Activated CD4-positive, alpha-beta T cell treated with anti-CD3 and anti-CD28 coated beads, Interleukin-2, amount 10 ng/mL, durations not matched to agents 7 days and 5 days (primary cell): ENCODE results near the gene CTU1. TPM values are rescaled to one million over a fixed set of nuclear protein-coding genes. Genes with fewer than 3 reads are reported as not detected.

Source experiments
- CTCF ChIA-PET: fragments of 350-600 bp; sonication (Branson Sonifier 250); formaldehyde crosslinking; loops from one replicate; lab custom pipeline; 2021; ENCODE audit warnings: antibody characterized with exemption; lab: Charles Lee
- POLR2A ChIA-PET: fragments of 350-600 bp; sonication (Branson Sonifier 250); formaldehyde crosslinking; loops from one replicate; lab custom pipeline; 2021; ENCODE audit warnings: antibody characterized with exemption; lab: Charles Lee
- DNase-seq: peaks from one replicate; pipeline ENCODE4 v3.0.0-alpha.2; 2020
- H3K27ac Mint-ChIP-seq: one replicate; pipeline ENCODE4 v1.8.0; 2021; ENCODE audit warnings: mild to moderate bottlenecking, moderate library complexity, mixed read lengths
- H3K27me3 Mint-ChIP-seq: one replicate; pipeline ENCODE4 v1.8.0; 2021; ENCODE audit warnings: mixed read lengths
- H3K36me3 Mint-ChIP-seq: one replicate; pipeline ENCODE4 v1.8.0; 2021; ENCODE audit warnings: low read depth, mixed read lengths
- H3K4me1 Mint-ChIP-seq: one replicate; pipeline ENCODE4 v1.8.0; 2021; ENCODE audit warnings: mixed read lengths
- H3K4me3 Mint-ChIP-seq: one replicate; pipeline ENCODE4 v1.8.0; 2021; ENCODE audit warnings: mild to moderate bottlenecking, moderate library complexity, mixed read lengths
- H3K9me3 Mint-ChIP-seq: one replicate; pipeline ENCODE4 v1.8.0; 2021; ENCODE audit warnings: mixed read lengths
- total RNA-seq, 2 experiments: library from RNA; stranded (reverse); gene quantifications; one replicate each; pipeline ENCODE4 v1.2.3, GENCODE V29; 2021

CTU1 gene
- total RNA-seq, 2 experiments from 2014 or later = 8.5 to 10.0 TPM

DNA sequence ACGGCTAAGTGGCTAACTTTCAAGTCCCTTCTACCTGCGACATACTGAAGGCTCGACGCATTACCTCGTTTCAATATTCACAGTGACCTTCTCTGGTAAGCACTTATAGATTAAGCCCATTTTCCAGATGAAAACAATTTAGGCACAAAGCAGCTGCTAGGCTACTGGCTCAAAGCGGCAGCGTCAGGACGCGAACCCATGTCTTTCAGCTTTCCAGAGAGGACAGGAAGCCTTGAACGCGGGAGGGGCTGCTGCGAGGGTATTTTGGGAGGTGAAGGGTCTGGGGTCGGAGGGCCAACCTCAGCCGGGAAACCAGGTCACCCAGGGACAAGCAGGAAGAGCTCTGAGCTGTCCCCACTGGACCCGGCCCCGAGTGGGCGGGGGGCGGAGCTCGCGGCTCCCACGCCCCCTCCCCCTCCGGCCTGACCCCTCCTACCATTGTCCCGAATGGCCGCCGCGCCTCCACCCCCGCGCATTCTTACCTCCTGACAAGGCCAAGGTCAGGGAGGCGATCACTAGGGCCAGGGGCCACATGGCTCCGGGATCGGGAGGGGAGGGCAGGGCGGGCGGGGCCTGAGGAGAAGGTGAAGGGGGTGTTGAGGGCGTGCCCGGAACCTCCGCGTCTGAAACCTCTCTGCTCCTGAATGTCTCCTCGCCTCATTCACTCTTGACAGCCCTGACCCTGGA lies 43.5 kb downstream of the CTU1 start, which contains the start of gene KLK13:
TSS of gene KLK13 (minus strand) at position 559 of the 687 bp plus-strand sequence. CDS start at position 534, 25 bp downstream.
- H3K27me3 Mint-ChIP-seq = peaks cover 30% of the 10 kb centered on the region
- ChIA-PET POLR2A (no interaction called here), CTCF (no interaction called here)
- no peak within 1 kb of the TSS for H3K27ac Mint-ChIP-seq
- peaks cover 3% of the 10 kb centered on the region for H3K4me1 Mint-ChIP-seq
- H3K36me3 Mint-ChIP-seq = no peaks in the 10 kb centered on the region
- DNase-seq = no peak
- no peak within 1 kb of the TSS for H3K4me3 Mint-ChIP-seq
- H3K9me3 Mint-ChIP-seq = no peaks in the 10 kb centered on the region

- DNase-seq = no peak
- Mint-ChIP-seq H3K9me3 (no peaks in the 10 kb centered on the region), H3K4me1 (peaks cover 3% of the 10 kb centered on the region), H3K27ac (no peak overlapping the region), H3K4me3 (no peak overlapping the region), H3K27me3 (peaks cover 33% of the 10 kb centered on the region), H3K36me3 (no peaks in the 10 kb centered on the region)
- POLR2A ChIA-PET = no interaction called here
- CTCF ChIA-PET = interaction anchor here (1.6 kb wide), 1 partner anchor 19 kb away, joined by 5 read pairs; no protein-coding TSS in a partner anchor
These were observed 44.5 kb downstream of the CTU1 start for GRCh38 chr19:51063664-51064063.

GRCh38 chr19:51060973-51061372 lies 47.2 kb downstream of the CTU1 start:
- no peak overlapping the region for H3K4me3 Mint-ChIP-seq

GRCh38 chr19:51060336-51060735 lies 47.9 kb downstream of the CTU1 start:
- no peak for DNase-seq
- Mint-ChIP-seq H3K9me3 (no peaks in the 10 kb centered on the region), H3K27me3 (peaks cover 28% of the 10 kb centered on the region), H3K36me3 (no peaks in the 10 kb centered on the region), H3K4me1 (no peaks in the 10 kb centered on the region), H3K27ac (no peak overlapping the region), H3K4me3 (no peak overlapping the region)
- ChIA-PET POLR2A (no interaction called here), CTCF (no interaction called here)

More at GRCh38 chr19:51060973-51061372, 47.2 kb downstream of the CTU1 start:
- ChIA-PET CTCF (no interaction called here), POLR2A (no interaction called here)
- peaks cover 27% of the 10 kb centered on the region for H3K27me3 Mint-ChIP-seq
- H3K9me3 Mint-ChIP-seq = no peaks in the 10 kb centered on the region
- no peaks in the 10 kb centered on the region for H3K36me3 Mint-ChIP-seq
- no peak overlapping the region for H3K27ac Mint-ChIP-seq
- peaks cover 2% of the 10 kb centered on the region for H3K4me1 Mint-ChIP-seq
- no peak for DNase-seq

DNA sequence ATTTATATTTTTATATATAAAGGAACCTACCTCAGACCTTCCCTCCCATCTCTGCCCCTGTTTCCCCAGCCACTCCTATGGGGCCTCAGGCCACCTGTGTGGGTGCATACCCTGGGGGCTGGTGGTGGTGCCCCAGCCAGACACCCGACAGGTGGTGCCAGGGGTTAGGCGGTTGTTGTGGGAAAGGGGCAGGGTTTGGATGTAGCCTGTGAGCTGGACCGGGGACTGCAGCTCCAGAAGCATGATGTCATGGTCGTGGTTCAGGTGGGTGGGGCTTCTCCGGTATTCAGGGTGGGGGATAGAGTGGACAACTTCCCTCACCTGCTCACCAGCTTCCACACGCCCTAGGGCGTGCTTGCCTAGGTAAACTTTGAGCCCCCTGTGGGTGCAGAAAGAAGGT lies 48.5 kb downstream of the CTU1 start:
- Mint-ChIP-seq H3K4me1 (no peaks in the 10 kb centered on the region), H3K27ac (no peak overlapping the region), H3K36me3 (no peaks in the 10 kb centered on the region), H3K9me3 (no peaks in the 10 kb centered on the region), H3K4me3 (no peak overlapping the region), H3K27me3 (peaks cover 25% of the 10 kb centered on the region)
- no peak for DNase-seq
- CTCF ChIA-PET = no interaction called here
- POLR2A ChIA-PET = no interaction called here

DNA sequence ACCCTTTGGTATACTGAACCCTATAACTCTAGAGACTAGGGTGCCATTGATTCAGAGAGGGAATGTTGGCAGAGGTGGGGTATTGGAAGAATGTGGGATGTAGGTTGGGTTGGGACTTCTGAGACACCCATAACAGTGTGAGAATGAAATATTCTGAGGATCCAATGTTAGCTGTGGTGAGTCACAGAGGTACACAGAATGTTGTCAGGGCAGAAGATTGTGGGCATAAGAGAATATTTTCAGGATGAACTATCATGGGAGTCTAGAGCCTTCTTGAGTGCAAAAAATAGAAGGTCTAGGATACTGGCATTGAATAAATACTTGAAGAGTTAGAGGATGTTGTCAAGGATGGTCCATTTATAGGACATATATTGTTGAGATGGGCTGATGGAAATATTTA lies 52.3 kb downstream of the CTU1 start:
- Mint-ChIP-seq H3K4me1 (no peaks in the 10 kb centered on the region), H3K36me3 (no peaks in the 10 kb centered on the region), H3K4me3 (no peak overlapping the region), H3K9me3 (no peaks in the 10 kb centered on the region), H3K27me3 (peaks cover 29% of the 10 kb centered on the region), H3K27ac (no peak overlapping the region)
- no peak for DNase-seq
- CTCF ChIA-PET = no interaction called here
- POLR2A ChIA-PET = no interaction called here

Other genes with a start within 250 kb of the CTU1 start
- gene KLK2, start 235.0 kb downstream of the CTU1 start, total RNA-seq = not detected
- not detected for gene KLK4, start 197.0 kb downstream of the CTU1 start, total RNA-seq
- not detected for gene KLK5, start 155.4 kb downstream of the CTU1 start, total RNA-seq
- not detected for gene KLK6, start 138.8 kb downstream of the CTU1 start, total RNA-seq
- gene KLK7, start 124.5 kb downstream of the CTU1 start, total RNA-seq = not detected
- not detected for gene KLK8, start 106.8 kb downstream of the CTU1 start, total RNA-seq
- not detected for gene KLK10, start 88.7 kb downstream of the CTU1 start, total RNA-seq
- not detected for gene KLK11, start 81.8 kb downstream of the CTU1 start, total RNA-seq
- gene KLK12, start 73.4 kb downstream of the CTU1 start, total RNA-seq = not detected
- not detected for gene KLK13, start 43.3 kb downstream of the CTU1 start, total RNA-seq
- gene KLK14, start 25.5 kb downstream of the CTU1 start, total RNA-seq = under 1 TPM; 0.35 to 0.67 TPM
- under 1 TPM; 0.20 to 0.27 TPM for gene SIGLEC9, start 16.5 kb upstream of the CTU1 start, total RNA-seq
- not detected for gene SIGLEC7, start 33.9 kb upstream of the CTU1 start, total RNA-seq
- gene CD33, start 116.7 kb upstream of the CTU1 start, total RNA-seq = 1 to 10 TPM; 3.7 to 3.9 TPM
- not detected for gene SIGLECL1, start 142.7 kb upstream of the CTU1 start, total RNA-seq
- not detected for gene IGLON5, start 203.2 kb upstream of the CTU1 start, total RNA-seq
- 1 to 10 TPM in 1 of 2 experiments, under 1 TPM in 1; 0.99 to 1.2 TPM for gene VSIG10L, start 233.7 kb upstream of the CTU1 start, total RNA-seq